ENCODE data around the gene RUFY3. TPM values are rescaled to one million over a fixed set of nuclear protein-coding genes. Genes with fewer than 3 reads are reported as not detected.
"Not testable (repeated sequence)": the region's sequence is repeated elsewhere in the genome, so short reads cannot be mapped to it uniquely, and the experiment has no call there.

RUFY3 gene
- polyA plus RNA-seq, 3 donors, result 11.1 to 37.3 (median 12.5) TPM

GRCh38 chr4:70840631-70841030 lies 118.9 kb downstream of the RUFY3 start:
- WGBS (ENCODE audit: insufficient coverage), result 94% methylated on average over 15 of the region's 16 CpGs
- H2AFZ ChIP-seq (ENCODE audit: insufficient read depth, low read depth, low read length, poor library complexity, severe bottlenecking), result not testable (repeated sequence)

DNA sequence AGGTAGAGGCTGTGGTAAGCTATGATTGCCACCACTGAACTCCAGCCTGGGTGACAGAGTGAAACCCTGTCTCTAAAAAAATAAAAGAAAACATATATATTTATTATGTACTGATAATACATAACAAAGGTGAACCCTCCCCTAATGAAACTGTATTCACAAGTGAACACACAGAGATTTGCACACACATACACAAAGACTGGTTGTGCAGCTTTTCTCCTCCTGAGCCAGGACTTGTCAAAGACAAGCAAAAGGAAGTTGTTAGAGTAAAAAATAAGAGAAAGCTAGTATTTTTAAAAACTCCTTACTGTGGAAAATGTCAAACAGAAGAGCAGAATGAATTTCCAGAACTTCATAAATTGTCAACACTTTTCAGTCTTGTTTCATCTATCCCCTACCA lies 119.4 kb downstream of the RUFY3 start:
- no peaks in the 10 kb centered on the region for H3K9me3 ChIP-seq (replicated peaks in 1 of 2; ENCODE audit: control insufficient read depth in 1 of 2, insufficient read depth in 1 of 2, low read length in 2 of 2)
- Mint-ChIP-seq H3K4me1 (peaks cover 22% of the 10 kb centered on the region), H3K9me3 (peaks cover 0 to 2% (median 0%) of the 10 kb centered on the region in 7 donors), H3K27ac (peak overlapping the region in 2 of 7 donors; percentile 28 to 58), H3K4me3 (no peak overlapping the region), H3K27me3 (ENCODE audit: low read depth in 3 of 3) (peaks cover 0 to 3% (median 0%) of the 10 kb centered on the region in 3 donors), H3K36me3 (peaks cover 0 to 3% of the 10 kb centered on the region in 2 donors)
- H3K36me3 ChIP-seq (replicated peaks in 1 of 2; ENCODE audit: control insufficient read depth in 1 of 2, insufficient read depth in 2 of 2, low read length in 2 of 2), result no peaks in the 10 kb centered on the region
- H3K27ac ChIP-seq (ENCODE audit: low read depth in 1 of 2, low read length in 2 of 2), result no peak overlapping the region
- no peak overlapping the region for H2AFZ ChIP-seq (ENCODE audit: insufficient read depth, low read depth, low read length, poor library complexity, severe bottlenecking)
- H3K4me2 ChIP-seq (replicated peaks; ENCODE audit: extremely low read depth, low read length, poor library complexity, severe bottlenecking), result no peak overlapping the region
- no peak for DNase-seq
- no peak overlapping the region for H3K4me3 ChIP-seq (replicated peaks in 1 of 3; ENCODE audit: low read depth in 2 of 3, low read length in 3 of 3)
- H3K27me3 ChIP-seq (ENCODE audit: control insufficient read depth in 2 of 2, insufficient read depth in 2 of 2, low read length in 2 of 2), result no peaks in the 10 kb centered on the region
- intact Hi-C loops (cut with micrococcal nuclease), result loop anchor here in 1 of 2 donors (10.0 kb wide), 2 partner anchors 54 to 156 kb away; partner anchors contain the start of gene UTP3
- peaks cover 22 to 26% of the 10 kb centered on the region in 2 donors for H3K4me1 ChIP-seq (ENCODE audit: control insufficient read depth in 1 of 2, insufficient read depth in 2 of 2, low read length in 2 of 2)
- no peak overlapping the region for H3K9ac ChIP-seq (ENCODE audit: insufficient read depth, low read length, poor library complexity, severe bottlenecking)
- peaks cover 31% of the 10 kb centered on the region for H3K79me2 ChIP-seq (ENCODE audit: insufficient read depth, low read length)
- TF ChIP-seq, protein P1, sequence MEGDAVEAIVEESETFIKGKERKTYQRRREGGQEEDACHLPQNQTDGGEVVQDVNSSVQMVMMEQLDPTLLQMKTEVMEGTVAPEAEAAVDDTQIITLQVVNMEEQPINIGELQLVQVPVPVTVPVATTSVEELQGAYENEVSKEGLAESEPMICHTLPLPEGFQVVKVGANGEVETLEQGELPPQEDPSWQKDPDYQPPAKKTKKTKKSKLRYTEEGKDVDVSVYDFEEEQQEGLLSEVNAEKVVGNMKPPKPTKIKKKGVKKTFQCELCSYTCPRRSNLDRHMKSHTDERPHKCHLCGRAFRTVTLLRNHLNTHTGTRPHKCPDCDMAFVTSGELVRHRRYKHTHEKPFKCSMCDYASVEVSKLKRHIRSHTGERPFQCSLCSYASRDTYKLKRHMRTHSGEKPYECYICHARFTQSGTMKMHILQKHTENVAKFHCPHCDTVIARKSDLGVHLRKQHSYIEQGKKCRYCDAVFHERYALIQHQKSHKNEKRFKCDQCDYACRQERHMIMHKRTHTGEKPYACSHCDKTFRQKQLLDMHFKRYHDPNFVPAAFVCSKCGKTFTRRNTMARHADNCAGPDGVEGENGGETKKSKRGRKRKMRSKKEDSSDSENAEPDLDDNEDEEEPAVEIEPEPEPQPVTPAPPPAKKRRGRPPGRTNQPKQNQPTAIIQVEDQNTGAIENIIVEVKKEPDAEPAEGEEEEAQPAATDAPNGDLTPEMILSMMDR (IDR thresholded peaks at IDR 0.05), result no peak
- peaks cover 27% of the 10 kb centered on the region for H4K20me1 ChIP-seq (ENCODE audit: insufficient read depth, low read length)

More at GRCh38 chr4:70840631-70841030, 118.9 kb downstream of the RUFY3 start:
- not testable (repeated sequence) for H3K27ac ChIP-seq (ENCODE audit: low read depth in 1 of 2, low read length in 2 of 2); H3K36me3 Mint-ChIP-seq; H3K27me3 Mint-ChIP-seq (ENCODE audit: low read depth in 3 of 3); H3K4me3 ChIP-seq (replicated peaks in 1 of 3; ENCODE audit: low read depth in 2 of 3, low read length in 3 of 3); DNase-seq; H3K9me3 Mint-ChIP-seq; H3K9me3 ChIP-seq (replicated peaks in 1 of 2; ENCODE audit: control insufficient read depth in 1 of 2, insufficient read depth in 1 of 2, low read length in 2 of 2); H3K4me3 Mint-ChIP-seq; H3K36me3 ChIP-seq (replicated peaks in 1 of 2; ENCODE audit: control insufficient read depth in 1 of 2, insufficient read depth in 2 of 2, low read length in 2 of 2); H3K27me3 ChIP-seq (ENCODE audit: control insufficient read depth in 2 of 2, insufficient read depth in 2 of 2, low read length in 2 of 2); H3K4me2 ChIP-seq (replicated peaks; ENCODE audit: extremely low read depth, low read length, poor library complexity, severe bottlenecking); H3K9ac ChIP-seq (ENCODE audit: insufficient read depth, low read length, poor library complexity, severe bottlenecking)
- intact Hi-C loops (cut with micrococcal nuclease), result loop anchor here in 1 of 2 donors (10.0 kb wide), 2 partner anchors 54 to 156 kb away; partner anchors contain the start of gene UTP3
- Histone ChIP-seq H3K4me1 (ENCODE audit: control insufficient read depth in 1 of 2, insufficient read depth in 2 of 2, low read length in 2 of 2) (peaks cover 20 to 25% of the 10 kb centered on the region in 2 donors), H4K20me1 (ENCODE audit: insufficient read depth, low read length) (peaks cover 33% of the 10 kb centered on the region), H3K79me2 (ENCODE audit: insufficient read depth, low read length) (peaks cover 36% of the 10 kb centered on the region)
- peak overlapping the region in 2 of 7 donors; percentile 76 to 85 for H3K27ac Mint-ChIP-seq
- H3K4me1 Mint-ChIP-seq, result peaks cover 24% of the 10 kb centered on the region

Measured in CD14-positive monocyte (primary cell).